ENCODE data around the gene FBN1. TPM values are rescaled to one million over a fixed set of nuclear protein-coding genes. Genes with fewer than 3 reads are reported as not detected.

Gene FBN1
- total and polyA plus RNA-seq, 5 experiments from 2014 or later = 0.01 to 0.21 (median 0.08) TPM; not detected in 2

DNA sequence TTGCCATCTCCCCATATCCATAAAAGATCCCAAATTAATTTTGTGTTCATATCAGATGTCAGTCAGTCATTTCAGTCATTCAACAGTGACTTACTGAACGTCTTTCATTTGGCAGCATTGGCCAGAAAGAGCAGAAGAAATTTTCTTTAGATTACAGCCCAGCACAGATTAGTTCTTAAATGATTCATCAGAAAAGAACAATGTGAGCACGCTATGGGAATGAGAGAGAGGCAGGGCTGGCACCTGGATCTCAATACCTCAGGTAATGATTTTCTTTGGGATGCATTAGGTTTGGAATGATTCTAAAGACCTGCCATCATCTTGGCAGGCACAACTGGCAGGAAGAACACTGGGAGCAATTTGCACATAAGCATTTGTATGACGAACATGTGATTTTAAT is 41.6 kb downstream of the FBN1 start:
- no peak overlapping the region for H3K4me3 Mint-ChIP-seq
- DNase-seq (no peak), ATAC-seq (no peak)
- H3K27ac Mint-ChIP-seq = no peak overlapping the region
- POLR2A ChIA-PET = no interaction called here
- peaks cover 0 to 4% (median 0%) of the 10 kb centered on the region in 9 donors for H3K9me3 Mint-ChIP-seq
- no peaks in the 10 kb centered on the region for H3K36me3 Mint-ChIP-seq
- H3K27me3 Mint-ChIP-seq = peaks cover 0 to 12% (median 0%) of the 10 kb centered on the region in 5 donors
- H3K4me1 Mint-ChIP-seq = no peaks in the 10 kb centered on the region

- Mint-ChIP-seq H3K27me3 (peaks cover 0 to 9% (median 0%) of the 10 kb centered on the region in 5 donors), H3K4me1 (no peaks in the 10 kb centered on the region), H3K9me3 (peaks cover 0 to 4% (median 0%) of the 10 kb centered on the region in 9 donors), H3K4me3 (no peak overlapping the region), H3K36me3 (no peaks in the 10 kb centered on the region), H3K27ac (no peak overlapping the region)
- DNase-seq = no peak
- no peak for ATAC-seq
- POLR2A ChIA-PET = no interaction called here
Measured at GRCh38 chr15:48603123-48603500, 42.4 kb downstream of the FBN1 start.

DNA sequence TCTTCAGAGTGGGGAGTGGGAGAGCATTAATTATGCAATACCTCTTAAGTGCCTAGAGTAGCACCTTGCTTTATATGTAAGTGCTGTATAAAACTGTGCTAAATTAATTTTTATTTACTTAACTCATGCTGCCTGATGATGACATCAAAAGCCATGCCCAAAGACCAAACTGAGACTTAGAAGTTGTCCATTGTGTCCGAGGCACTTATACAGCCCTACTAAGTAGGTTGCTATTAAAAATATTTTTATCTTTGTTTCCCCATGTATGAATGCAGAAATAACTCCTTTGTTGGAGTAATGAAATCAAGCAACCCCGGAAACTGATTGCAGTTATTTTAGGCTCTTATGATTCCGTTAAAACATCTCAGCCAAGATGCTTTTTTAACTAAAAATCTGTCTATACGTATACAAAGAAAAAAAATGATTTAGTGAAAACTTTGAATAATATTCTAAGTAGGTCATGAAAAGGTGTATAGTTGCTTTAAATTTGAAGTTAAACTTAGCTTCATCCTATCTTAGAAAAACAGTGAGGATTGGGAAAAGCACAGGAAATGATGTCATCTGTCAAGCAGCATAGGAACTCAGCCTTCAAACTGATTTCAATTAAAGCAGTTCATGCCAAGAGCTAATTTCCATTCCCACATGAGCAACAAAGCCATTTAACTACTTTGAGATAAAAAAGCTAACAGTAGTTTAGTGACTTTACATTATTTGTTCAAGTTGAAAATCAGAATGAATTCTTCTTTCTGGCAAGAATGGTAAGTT is 43.0 kb downstream of the FBN1 start:
- no peak for ATAC-seq
- no peak overlapping the region for H3K4me3 Mint-ChIP-seq

GRCh38 chr15:48601095-48601494 is 44.4 kb downstream of the FBN1 start:
- no peak overlapping the region for H3K27ac Mint-ChIP-seq
- POLR2A ChIA-PET = no interaction called here
- no peaks in the 10 kb centered on the region for H3K9me3 Mint-ChIP-seq
- H3K36me3 Mint-ChIP-seq = no peaks in the 10 kb centered on the region
- no peaks in the 10 kb centered on the region for H3K4me1 Mint-ChIP-seq
- DNase-seq (no peak), ATAC-seq (no peak)
- H3K27me3 Mint-ChIP-seq = peaks cover 0 to 9% (median 0%) of the 10 kb centered on the region in 5 donors
- no peak overlapping the region for H3K4me3 Mint-ChIP-seq

More for the DNA sequence above, 43.0 kb downstream of the FBN1 start:
- peaks cover 0 to 4% (median 0%) of the 10 kb centered on the region in 9 donors for H3K9me3 Mint-ChIP-seq
- no peaks in the 10 kb centered on the region for H3K4me1 Mint-ChIP-seq
- DNase-seq = no peak
- POLR2A ChIA-PET = no interaction called here
- peaks cover 0 to 9% (median 0%) of the 10 kb centered on the region in 5 donors for H3K27me3 Mint-ChIP-seq
- no peaks in the 10 kb centered on the region for H3K36me3 Mint-ChIP-seq
- no peak overlapping the region for H3K27ac Mint-ChIP-seq

- no peak overlapping the region for H3K27ac Mint-ChIP-seq
- no peaks in the 10 kb centered on the region for H3K9me3 Mint-ChIP-seq
- no peak for ATAC-seq
- DNase-seq = no peak
- peaks cover 0 to 7% (median 0%) of the 10 kb centered on the region in 4 donors for H3K4me1 Mint-ChIP-seq
- no peaks in the 10 kb centered on the region for H3K36me3 Mint-ChIP-seq
- H3K27me3 Mint-ChIP-seq = peaks cover 0 to 6% (median 0%) of the 10 kb centered on the region in 5 donors
- POLR2A ChIA-PET = no interaction called here
- H3K4me3 Mint-ChIP-seq = no peak overlapping the region
Measured at GRCh38 chr15:48596841-48597240, 48.7 kb downstream of the FBN1 start.

GRCh38 chr15:48596415-48596814 is 49.1 kb downstream of the FBN1 start:
- Mint-ChIP-seq H3K36me3 (no peaks in the 10 kb centered on the region), H3K27me3 (peaks cover 0 to 4% (median 0%) of the 10 kb centered on the region in 5 donors), H3K4me3 (no peak overlapping the region), H3K9me3 (no peaks in the 10 kb centered on the region), H3K4me1 (peaks cover 0 to 7% (median 0%) of the 10 kb centered on the region in 4 donors), H3K27ac (no peak overlapping the region)
- ATAC-seq (no peak), DNase-seq (no peak)
- POLR2A ChIA-PET = no interaction called here

DNA sequence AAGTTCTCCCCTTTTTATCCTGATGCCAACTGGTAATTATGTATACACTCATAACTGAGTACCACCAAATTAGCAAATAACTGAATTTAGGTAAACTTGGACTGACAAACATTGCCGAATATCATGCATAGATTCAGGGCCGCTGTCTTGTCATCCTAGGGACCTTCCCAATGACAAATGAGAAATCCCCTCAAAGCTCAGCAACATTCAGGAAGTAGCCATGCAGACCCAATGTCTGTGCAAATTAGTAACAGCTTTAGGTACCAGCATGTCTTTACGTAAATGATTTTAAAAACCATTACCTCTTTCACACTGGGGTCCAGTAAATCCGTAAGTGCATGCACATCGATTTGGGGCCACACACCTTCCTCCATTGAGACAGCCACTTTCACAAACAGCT is 49.5 kb downstream of the FBN1 start:
- no peak for ATAC-seq
- Mint-ChIP-seq H3K4me1 (peaks cover 0 to 7% (median 0%) of the 10 kb centered on the region in 4 donors), H3K36me3 (no peaks in the 10 kb centered on the region), H3K9me3 (no peaks in the 10 kb centered on the region), H3K27me3 (peaks cover 0 to 4% (median 0%) of the 10 kb centered on the region in 5 donors), H3K4me3 (no peak overlapping the region), H3K27ac (no peak overlapping the region)
- DNase-seq = no peak
- POLR2A ChIA-PET = no interaction called here

GRCh38 chr15:48592933-48593332 is 52.6 kb downstream of the FBN1 start:
- POLR2A ChIA-PET = no interaction called here
- no peak overlapping the region for H3K27ac Mint-ChIP-seq
- H3K4me3 Mint-ChIP-seq = no peak overlapping the region
- no peaks in the 10 kb centered on the region for H3K9me3 Mint-ChIP-seq
- H3K36me3 Mint-ChIP-seq = no peaks in the 10 kb centered on the region
- H3K27me3 Mint-ChIP-seq = no peaks in the 10 kb centered on the region
- DNase-seq (no peak), ATAC-seq (no peak)
- peaks cover 0 to 7% (median 0%) of the 10 kb centered on the region in 4 donors for H3K4me1 Mint-ChIP-seq

DNA sequence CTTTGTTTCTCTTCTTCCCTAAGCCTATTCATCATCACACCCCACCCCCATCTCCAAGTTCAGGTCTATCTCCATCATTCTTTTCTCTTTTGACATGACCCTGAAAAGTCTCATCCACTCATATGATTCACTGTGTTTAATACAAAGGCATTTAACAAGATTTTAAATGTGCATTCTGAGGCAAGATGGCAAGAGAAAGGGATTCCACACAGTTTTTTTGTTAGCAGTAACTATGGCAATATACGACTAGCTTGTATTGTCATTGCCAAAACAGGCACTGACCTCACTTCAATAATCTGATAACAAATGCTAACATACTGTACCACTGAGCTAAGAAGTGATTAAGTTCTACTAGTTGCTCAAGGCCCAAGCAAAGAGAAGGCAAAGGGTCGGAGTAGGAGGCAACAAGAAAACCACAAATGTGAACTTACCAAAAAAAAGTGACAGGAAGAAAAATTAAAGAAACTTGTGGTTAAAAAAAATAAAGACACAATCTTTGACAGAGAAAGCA is 53.2 kb downstream of the FBN1 start:
- no peak for DNase-seq
- peaks cover 0 to 7% (median 0%) of the 10 kb centered on the region in 4 donors for H3K4me1 Mint-ChIP-seq
- H3K27ac Mint-ChIP-seq = no peak overlapping the region
- POLR2A ChIA-PET = no interaction called here
- H3K36me3 Mint-ChIP-seq = no peaks in the 10 kb centered on the region
- H3K9me3 Mint-ChIP-seq = no peaks in the 10 kb centered on the region
- no peak for ATAC-seq
- H3K4me3 Mint-ChIP-seq = no peak overlapping the region
- peaks cover 0 to 1% (median 0%) of the 10 kb centered on the region in 5 donors for H3K27me3 Mint-ChIP-seq

DNA sequence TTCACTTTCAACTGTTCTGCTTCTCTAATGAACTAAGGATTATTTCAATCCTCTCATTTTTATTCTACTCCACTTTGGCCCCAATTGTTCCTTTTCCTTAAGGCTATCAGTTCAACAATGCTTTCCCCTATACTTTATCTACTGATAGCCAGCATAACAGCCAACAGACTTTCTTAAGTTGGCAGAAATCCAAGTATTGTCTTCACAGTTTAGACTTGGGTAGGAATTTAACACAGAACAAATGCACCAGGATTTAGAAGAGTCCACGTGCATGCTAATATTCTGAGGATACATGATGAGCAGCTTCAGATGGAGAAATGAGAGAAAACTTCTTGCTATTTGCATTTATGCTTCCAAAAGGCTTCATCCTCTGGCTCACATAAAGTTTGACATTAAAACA is 54.8 kb downstream of the FBN1 start:
- no peak for DNase-seq
- peaks cover 0 to 7% (median 0%) of the 10 kb centered on the region in 4 donors for H3K4me1 Mint-ChIP-seq
- H3K9me3 Mint-ChIP-seq = no peaks in the 10 kb centered on the region
- no peaks in the 10 kb centered on the region for H3K36me3 Mint-ChIP-seq
- POLR2A ChIA-PET = no interaction called here
- H3K27ac Mint-ChIP-seq = no peak overlapping the region
- peaks cover 0 to 1% (median 0%) of the 10 kb centered on the region in 5 donors for H3K27me3 Mint-ChIP-seq
- H3K4me3 Mint-ChIP-seq = no peak overlapping the region
- ATAC-seq = no peak

DNA sequence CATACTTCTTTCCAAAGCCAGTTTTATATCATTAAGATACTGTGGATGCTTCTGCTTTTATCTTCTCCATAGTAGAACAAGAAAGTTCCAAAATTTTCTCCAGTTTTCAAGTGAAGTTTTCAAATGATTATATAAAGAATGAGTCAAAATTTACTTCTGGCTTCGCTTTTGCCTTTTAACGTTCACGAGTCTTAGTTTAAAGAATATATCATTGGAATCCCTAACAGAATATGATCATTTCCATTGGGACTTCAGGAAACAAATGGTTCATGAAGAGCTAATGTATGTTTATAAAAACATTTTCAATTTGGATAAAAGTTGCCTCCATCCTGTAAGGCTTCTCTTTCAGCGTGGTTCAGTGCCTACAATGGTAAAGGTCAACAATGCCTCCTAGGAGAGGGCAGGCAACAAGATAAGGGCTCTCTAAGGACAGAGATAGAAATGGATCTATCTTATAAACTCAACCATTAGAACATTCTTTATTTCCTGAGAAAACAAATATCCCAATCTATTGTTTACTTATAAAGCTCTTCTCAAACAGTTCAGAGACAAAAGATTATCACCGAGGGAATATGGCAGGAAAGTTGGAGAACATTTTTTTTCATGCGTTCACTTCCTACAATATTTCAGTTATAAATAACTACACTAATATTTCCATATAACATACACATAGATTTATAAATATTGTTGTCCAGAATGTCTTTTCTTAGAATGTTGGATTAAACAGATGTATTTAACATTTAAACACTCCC is 60.5 kb downstream of the FBN1 start:
- no peak overlapping the region for H3K4me3 Mint-ChIP-seq
- H3K4me1 Mint-ChIP-seq = no peaks in the 10 kb centered on the region
- H3K27me3 Mint-ChIP-seq = peaks cover 0 to 1% (median 0%) of the 10 kb centered on the region in 5 donors
- H3K27ac Mint-ChIP-seq = no peak overlapping the region
- POLR2A ChIA-PET = no interaction called here
- no peaks in the 10 kb centered on the region for H3K9me3 Mint-ChIP-seq
- no peaks in the 10 kb centered on the region for H3K36me3 Mint-ChIP-seq
- DNase-seq = no peak
- ATAC-seq = no peak

GRCh38 chr15:48584090-48584811 is 61.3 kb downstream of the FBN1 start:
- no peaks in the 10 kb centered on the region for H3K4me1 Mint-ChIP-seq
- H3K27me3 Mint-ChIP-seq = peaks cover 0 to 1% (median 0%) of the 10 kb centered on the region in 5 donors
- POLR2A ChIA-PET = no interaction called here
- H3K4me3 Mint-ChIP-seq = no peak overlapping the region
- no peaks in the 10 kb centered on the region for H3K9me3 Mint-ChIP-seq
- ATAC-seq (no peak), DNase-seq (no peak)
- no peak overlapping the region for H3K27ac Mint-ChIP-seq
- no peaks in the 10 kb centered on the region for H3K36me3 Mint-ChIP-seq

All from naive thymus-derived CD8-positive, alpha-beta T cell (primary cell).